ENCODE results near the gene PPP1R18. TPM values are rescaled to one million over a fixed set of nuclear protein-coding genes. Genes with fewer than 3 reads are reported as not detected.

Gene PPP1R18
- 100 to 1,000 TPM in 1 of 4 donors, 10 to 100 TPM in 3; 15.4 to 114 (median 18.2) TPM for total RNA-seq

DNA sequence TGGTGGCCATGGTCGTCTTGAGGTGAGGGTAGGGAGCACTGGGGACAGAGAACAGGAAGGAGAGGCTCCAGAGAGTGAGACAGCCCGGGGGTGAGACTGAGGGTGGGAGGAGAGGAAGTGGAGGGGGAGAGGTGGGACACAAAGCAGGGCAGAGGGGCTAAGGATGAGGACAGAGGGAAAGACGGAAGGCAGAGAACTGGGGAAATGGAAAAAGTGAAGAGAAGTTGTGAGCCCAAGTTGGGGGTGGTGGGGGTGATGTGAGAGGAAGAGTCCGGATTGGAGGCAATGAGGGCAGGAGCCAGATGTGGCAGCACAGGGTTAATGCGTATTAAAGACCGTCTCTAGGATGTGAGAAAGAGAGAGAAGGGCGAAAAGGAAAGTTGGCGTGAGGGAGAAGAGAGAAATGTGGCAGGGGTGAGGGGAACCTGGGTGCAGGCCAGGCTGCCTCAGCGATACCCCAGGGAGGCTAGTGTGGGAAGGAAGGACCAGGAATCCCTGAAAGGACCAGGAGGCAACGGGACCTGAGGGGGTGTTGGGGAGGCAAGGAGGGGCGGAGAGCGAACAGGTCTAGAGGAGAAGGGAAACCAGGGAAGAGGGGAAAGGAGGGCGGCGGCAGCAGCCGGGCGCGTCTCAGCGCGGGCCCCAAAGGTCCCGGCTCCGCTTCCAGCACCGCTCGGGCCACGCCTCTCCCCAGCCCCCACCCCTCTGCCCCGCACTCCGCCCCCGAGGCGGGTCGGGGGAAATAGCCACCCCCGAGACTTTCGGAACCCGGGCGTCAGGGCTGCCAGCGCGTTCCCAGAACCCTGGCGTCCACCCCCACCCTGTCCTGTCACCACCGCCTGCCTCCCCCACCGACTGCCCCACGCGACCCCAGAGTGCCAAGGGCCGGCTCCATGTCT is at the start of gene PPP1R18:
Gene PPP1R18 (minus strand): TSS at position 637 of the 899 bp plus-strand sequence. CDS start 627 bp downstream, at position 10.
- Histone ChIP-seq H3K36me3 (no peaks in the 10 kb centered on the region), H3K27me3 (no peaks in the 10 kb centered on the region), H3K27ac (peak within 1 kb of the TSS; percentile 98 to 99), H3K9me3 (no peaks in the 10 kb centered on the region), H3K4me3 (peak within 1 kb of the TSS; percentile 79 to 99), H3K4me1 (peaks cover 8 to 26% of the 10 kb centered on the region in 2 donors)
- TF ChIP-seq CTCF (IDR thresholded peaks at IDR 0.05) (no peak), POLR2A (IDR thresholded peaks at IDR 0.05) (peak in 1 of 2 donors; percentile 45)
- intact Hi-C loops (cut with DNase I; ENCODE audit: low total_unique reads), result loop anchor here (2.0 kb wide), 1 partner anchor 35 kb away; the partner anchor contains the start of gene TUBB
- peak; percentile 87 for DNase-seq

DNA sequence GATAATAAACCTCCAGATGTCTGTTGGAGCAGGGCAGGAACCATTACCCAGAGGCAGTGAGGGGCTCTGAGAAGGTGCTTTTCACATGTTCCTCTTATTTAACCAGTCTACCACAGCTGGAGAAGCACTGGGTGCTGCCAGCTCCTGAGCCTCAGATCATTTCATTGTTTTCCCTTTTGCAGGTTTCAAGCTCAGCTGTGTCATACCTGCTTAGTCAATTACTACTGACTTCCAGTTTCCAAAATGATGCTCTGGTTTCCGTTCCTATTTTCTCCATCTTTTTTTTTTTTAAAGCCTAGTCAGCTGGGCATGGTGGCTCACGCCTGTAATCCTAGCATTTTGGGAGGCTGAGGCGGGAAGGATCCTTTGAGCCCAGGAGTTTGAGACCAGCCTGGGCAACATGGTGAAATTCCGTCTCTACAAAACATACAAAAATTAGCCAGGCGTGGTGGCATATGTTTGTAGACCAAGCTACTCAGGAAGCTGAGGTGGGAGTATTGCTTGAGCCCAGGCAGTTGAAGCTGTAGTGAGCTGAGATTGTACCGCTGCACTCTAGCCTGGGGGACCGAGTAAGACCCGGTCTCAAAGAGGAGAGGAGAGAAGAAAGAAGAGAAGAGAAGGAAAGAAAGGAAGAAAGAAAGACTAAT is 49.3 kb upstream of the PPP1R18 start:
- Histone ChIP-seq H3K4me1 (no peaks in the 10 kb centered on the region), H3K27me3 (no peaks in the 10 kb centered on the region), H3K9me3 (no peaks in the 10 kb centered on the region), H3K4me3 (no peak overlapping the region), H3K36me3 (no peaks in the 10 kb centered on the region), H3K27ac (no peak overlapping the region)
- no peak for DNase-seq
- TF ChIP-seq CTCF (IDR thresholded peaks at IDR 0.05) (no peak), POLR2A (IDR thresholded peaks at IDR 0.05) (no peak)
- intact Hi-C loops (cut with DNase I; ENCODE audit: low total_unique reads), result no loop called here

DNA sequence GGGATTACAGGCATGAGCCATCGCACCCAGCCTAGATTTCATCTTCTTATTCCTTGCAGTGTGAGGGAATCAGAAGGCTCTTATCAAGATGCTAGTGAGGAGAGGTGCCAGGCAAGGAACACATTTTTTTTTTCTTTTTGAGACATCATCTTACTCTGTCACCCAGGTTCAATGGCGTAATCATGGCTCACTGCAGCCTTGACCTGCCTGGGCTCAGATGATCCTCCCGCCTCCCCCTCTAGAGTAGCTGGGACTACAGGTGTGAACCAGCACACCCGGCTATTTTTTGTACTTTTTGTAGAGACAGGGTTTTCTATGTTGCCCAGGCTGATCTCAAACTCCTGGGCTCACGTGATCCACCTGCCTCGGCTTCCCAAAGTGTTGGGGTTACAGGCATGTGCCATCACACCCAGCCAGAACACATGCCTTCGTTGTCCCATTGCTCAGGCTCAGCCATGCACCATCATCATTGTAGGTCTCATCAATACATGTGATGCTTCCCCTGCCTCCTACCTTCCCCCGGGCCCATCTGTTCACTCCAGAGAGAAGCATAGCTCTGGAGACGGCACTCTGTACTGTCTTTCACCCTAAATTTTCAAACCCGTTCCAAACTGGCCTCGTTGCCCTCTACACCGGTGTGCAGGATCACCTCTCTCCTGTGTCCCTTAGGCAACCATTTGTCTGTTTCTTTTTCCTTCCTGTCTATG is 45.9 kb upstream of the PPP1R18 start:
- Histone ChIP-seq H3K27ac (no peak overlapping the region), H3K4me3 (no peak overlapping the region), H3K36me3 (no peaks in the 10 kb centered on the region), H3K4me1 (no peaks in the 10 kb centered on the region), H3K27me3 (no peaks in the 10 kb centered on the region), H3K9me3 (no peaks in the 10 kb centered on the region)
- no peak for TF ChIP-seq POLR2A (IDR thresholded peaks at IDR 0.05)
- no peak for TF ChIP-seq CTCF (IDR thresholded peaks at IDR 0.05)
- intact Hi-C loops (cut with DNase I; ENCODE audit: low total_unique reads), result no loop called here
- no peak for DNase-seq

- no peak overlapping the region for H3K4me3 ChIP-seq
- no peaks in the 10 kb centered on the region for H3K27me3 ChIP-seq
- DNase-seq, result peak; percentile 59 to 62
- peak; percentile 46 to 70 (median 56) for TF ChIP-seq CTCF (IDR thresholded peaks at IDR 0.05)
- TF ChIP-seq POLR2A (IDR thresholded peaks at IDR 0.05), result no peak
- H3K9me3 ChIP-seq, result no peaks in the 10 kb centered on the region
- peak overlapping the region; percentile 21 to 53 for H3K27ac ChIP-seq
- intact Hi-C loops (cut with DNase I; ENCODE audit: low total_unique reads), result no loop called here
- no peaks in the 10 kb centered on the region for H3K36me3 ChIP-seq
- no peaks in the 10 kb centered on the region for H3K4me1 ChIP-seq
These were observed 44.4 kb upstream of the PPP1R18 start for GRCh38 chr6:30730601-30731435.

Data from uterus (tissue), 4 donors.